WERI-Rb-1 (cell line): ENCODE results near the gene TMCO4.
"Not testable (repeated sequence)": the region's sequence is repeated elsewhere in the genome, so short reads cannot be mapped to it uniquely, and the experiment has no call there.

ENCODE experiments used
- DNase-seq: peaks from one replicate; pipeline ENCODE4 v3.0.0-alpha.2; 2020
- H3K27ac ChIP-seq: fragments of 250-450 bp; sonication (Bioruptor Pico); 2 replicates; pipeline ENCODE4 v1.5.1; 2020; ENCODE audit warnings: mild to moderate bottlenecking, moderate library complexity
- H3K27me3 ChIP-seq: fragments of 250-450 bp; sonication (Bioruptor Pico); 2 replicates; pipeline ENCODE4 v1.5.1; 2021; ENCODE audit warnings: mild to moderate bottlenecking, low read depth, moderate library complexity; ENCODE audit not compliant: insufficient read depth, severe bottlenecking
- H3K36me3 ChIP-seq: fragments of 250-450 bp; sonication (Bioruptor Pico); 2 replicates; pipeline ENCODE4 v1.5.1; 2020; ENCODE audit warnings: mild to moderate bottlenecking, moderate library complexity
- H3K4me3 ChIP-seq: 2 replicates; pipeline ENCODE4 v1.5.1; 2011; ENCODE audit warnings: low read depth, mild to moderate bottlenecking, control low read depth, low read length
- H3K9me3 ChIP-seq: fragments of 250-450 bp; sonication (Bioruptor Pico); 2 replicates; pipeline ENCODE4 v1.5.1; 2021; ENCODE audit warnings: mild to moderate bottlenecking, moderate library complexity; ENCODE audit not compliant: severe bottlenecking
- TF ChIP-seq, protein P1 (sequence below): IDR thresholded peaks from 2 replicates; pipeline ENCODE4 v1.5.1; 2011; ENCODE audit warnings: low read depth, mild to moderate bottlenecking, control low read depth, inconsistent platforms, low read length

TMCO4 gene

DNA sequence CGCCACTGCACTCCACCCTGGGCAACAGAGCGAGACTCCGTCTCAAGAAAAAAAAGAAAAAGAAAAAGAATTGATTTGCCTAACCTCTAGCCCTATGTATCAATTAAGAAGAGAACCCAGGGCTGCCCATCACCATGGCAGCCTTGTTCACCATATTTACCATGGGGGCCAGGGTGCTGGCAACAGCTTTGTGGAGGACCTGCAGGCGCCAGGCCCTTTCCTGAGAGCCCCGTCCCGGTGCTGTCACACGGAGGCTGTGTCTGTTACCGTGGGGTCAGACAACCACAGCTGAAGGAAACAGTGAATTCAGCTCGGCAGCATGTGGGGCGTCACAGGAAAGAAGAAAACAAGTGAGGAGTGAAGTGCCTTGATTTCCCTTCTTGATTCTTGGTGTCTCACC lies 162.1 kb downstream of the TMCO4 start:
- TF ChIP-seq, protein P1, sequence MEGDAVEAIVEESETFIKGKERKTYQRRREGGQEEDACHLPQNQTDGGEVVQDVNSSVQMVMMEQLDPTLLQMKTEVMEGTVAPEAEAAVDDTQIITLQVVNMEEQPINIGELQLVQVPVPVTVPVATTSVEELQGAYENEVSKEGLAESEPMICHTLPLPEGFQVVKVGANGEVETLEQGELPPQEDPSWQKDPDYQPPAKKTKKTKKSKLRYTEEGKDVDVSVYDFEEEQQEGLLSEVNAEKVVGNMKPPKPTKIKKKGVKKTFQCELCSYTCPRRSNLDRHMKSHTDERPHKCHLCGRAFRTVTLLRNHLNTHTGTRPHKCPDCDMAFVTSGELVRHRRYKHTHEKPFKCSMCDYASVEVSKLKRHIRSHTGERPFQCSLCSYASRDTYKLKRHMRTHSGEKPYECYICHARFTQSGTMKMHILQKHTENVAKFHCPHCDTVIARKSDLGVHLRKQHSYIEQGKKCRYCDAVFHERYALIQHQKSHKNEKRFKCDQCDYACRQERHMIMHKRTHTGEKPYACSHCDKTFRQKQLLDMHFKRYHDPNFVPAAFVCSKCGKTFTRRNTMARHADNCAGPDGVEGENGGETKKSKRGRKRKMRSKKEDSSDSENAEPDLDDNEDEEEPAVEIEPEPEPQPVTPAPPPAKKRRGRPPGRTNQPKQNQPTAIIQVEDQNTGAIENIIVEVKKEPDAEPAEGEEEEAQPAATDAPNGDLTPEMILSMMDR, result no peak

DNA sequence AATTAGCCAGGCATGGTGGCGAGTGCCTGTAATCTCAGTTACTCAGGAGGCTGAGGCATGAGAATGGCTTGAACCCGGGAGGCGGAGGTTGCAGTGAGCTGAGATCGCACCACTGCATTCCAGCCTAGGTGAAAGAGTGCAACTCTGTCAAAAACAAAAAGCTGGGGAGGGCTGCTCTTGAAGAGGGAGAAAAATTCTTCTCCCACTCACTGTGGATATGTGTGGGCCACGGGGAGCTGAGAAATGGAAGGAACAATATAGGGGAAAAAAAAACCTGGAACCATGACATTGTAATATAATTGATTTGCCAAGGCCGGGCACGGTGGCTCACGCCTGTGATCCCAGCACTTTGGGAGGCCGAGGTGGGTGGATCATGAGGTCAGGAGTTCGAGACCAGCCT lies 163.0 kb downstream of the TMCO4 start:
- not testable (repeated sequence) for H3K27me3 ChIP-seq, H3K4me3 ChIP-seq, H3K36me3 ChIP-seq, H3K9me3 ChIP-seq, DNase-seq, H3K27ac ChIP-seq

More for the DNA sequence above, 162.1 kb downstream of the TMCO4 start:
- Histone ChIP-seq H3K4me3 (no peak overlapping the region), H3K9me3 (no peaks in the 10 kb centered on the region), H3K27me3 (no peaks in the 10 kb centered on the region), H3K27ac (no peak overlapping the region), H3K36me3 (no peaks in the 10 kb centered on the region)
- DNase-seq, result no peak

DNA sequence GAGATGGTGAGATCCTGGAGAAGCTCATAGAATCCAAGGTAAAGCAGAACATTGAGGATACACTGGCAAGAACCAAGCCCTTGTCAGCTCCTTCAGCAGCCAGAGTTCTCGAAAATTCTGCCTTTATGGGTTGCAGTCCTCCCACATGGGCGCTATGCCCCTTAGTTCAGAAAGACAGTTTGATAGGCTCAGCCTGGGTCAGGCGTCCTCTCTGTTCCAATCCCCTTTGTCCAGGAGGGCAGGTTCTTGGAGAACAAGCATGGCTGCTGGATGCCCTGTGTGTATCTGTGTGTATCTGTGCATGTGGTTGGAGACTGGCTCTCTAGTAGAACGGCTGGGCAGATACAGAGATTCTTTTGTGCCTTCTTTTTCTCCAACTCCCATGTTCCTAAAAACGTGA lies 163.7 kb downstream of the TMCO4 start:
- Histone ChIP-seq H3K36me3 (no peaks in the 10 kb centered on the region), H3K9me3 (no peaks in the 10 kb centered on the region), H3K4me3 (no peak overlapping the region), H3K27ac (no peak overlapping the region), H3K27me3 (no peaks in the 10 kb centered on the region)
- DNase-seq, result no peak
- TF ChIP-seq, protein P1, result no peak

DNA sequence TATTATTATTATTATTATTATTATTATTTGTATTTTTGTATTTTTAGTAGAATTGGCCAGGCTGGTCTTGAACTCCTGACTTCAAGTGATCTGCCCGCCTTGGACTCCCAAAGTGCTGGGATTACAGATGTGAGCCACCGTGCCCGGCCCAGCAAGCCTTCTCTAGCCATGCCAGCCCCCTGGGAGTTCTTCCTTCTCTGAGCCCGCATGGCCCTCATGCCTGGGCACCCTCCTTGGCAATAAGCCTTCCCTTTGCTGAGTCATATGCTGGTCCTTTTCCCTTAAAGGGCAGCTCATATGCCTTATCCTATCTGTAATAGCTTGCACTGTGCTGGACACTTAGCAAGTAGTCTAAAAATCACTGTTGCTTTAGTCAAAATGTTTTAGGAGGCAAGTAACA lies 164.1 kb downstream of the TMCO4 start:
- Histone ChIP-seq H3K27me3 (no peaks in the 10 kb centered on the region), H3K27ac (no peak overlapping the region), H3K36me3 (no peaks in the 10 kb centered on the region), H3K4me3 (no peak overlapping the region), H3K9me3 (no peaks in the 10 kb centered on the region)
- DNase-seq, result no peak
- TF ChIP-seq, protein P1, result no peak

DNA sequence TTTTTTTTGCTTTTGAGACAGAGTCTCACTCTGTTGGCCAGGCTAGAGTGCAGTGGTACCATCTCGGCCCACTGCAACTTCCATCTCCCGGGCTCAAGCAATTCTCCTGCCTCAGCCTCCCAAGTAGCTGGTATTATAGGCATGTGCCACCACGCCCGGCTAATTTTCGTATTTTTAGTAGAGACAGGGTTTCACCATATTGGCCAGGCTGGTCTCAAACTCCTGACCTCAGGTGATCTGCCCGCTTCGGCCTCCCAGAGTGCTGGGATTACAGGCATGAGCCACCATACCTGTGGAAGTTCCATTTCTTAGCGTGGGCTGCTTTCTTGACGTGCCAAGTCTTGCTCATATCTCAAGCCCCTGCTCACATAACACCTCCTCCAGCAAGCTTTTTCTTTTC lies 164.7 kb downstream of the TMCO4 start:
- H3K9me3 ChIP-seq, H3K27ac ChIP-seq, H3K4me3 ChIP-seq, H3K27me3 ChIP-seq, DNase-seq, H3K36me3 ChIP-seq: not testable (repeated sequence)

DNA sequence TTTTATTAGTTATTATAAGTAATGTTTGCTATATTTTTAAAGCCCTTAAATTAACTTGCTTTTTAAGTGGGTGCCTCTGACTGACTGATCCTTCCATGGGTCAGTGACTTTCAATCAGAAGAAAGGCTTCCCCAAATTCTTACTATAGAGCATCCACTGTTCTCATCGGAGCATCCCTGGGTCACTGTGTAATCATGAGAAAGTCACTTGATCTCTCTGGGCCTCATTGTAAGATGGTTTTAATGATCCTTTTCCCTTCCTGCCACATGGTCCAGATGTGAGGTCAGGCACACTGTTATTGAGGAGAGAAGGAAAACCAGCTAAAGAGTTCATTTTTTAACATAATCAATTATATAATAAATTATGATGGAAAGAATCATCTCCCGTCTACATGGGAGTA lies 166.6 kb downstream of the TMCO4 start:
- Histone ChIP-seq H3K4me3 (no peak overlapping the region), H3K9me3 (no peaks in the 10 kb centered on the region), H3K36me3 (no peaks in the 10 kb centered on the region; the same call in 1 of the 2 replicates), H3K27ac (no peak overlapping the region), H3K27me3 (no peaks in the 10 kb centered on the region)
- DNase-seq, result no peak
- TF ChIP-seq, protein P1, result no peak
